ENCODE measurements around the gene ERICH4.
A peak's percentile ranks its signal among the peaks of the same experiment; 100 is the strongest.

The ERICH4 gene

DNA sequence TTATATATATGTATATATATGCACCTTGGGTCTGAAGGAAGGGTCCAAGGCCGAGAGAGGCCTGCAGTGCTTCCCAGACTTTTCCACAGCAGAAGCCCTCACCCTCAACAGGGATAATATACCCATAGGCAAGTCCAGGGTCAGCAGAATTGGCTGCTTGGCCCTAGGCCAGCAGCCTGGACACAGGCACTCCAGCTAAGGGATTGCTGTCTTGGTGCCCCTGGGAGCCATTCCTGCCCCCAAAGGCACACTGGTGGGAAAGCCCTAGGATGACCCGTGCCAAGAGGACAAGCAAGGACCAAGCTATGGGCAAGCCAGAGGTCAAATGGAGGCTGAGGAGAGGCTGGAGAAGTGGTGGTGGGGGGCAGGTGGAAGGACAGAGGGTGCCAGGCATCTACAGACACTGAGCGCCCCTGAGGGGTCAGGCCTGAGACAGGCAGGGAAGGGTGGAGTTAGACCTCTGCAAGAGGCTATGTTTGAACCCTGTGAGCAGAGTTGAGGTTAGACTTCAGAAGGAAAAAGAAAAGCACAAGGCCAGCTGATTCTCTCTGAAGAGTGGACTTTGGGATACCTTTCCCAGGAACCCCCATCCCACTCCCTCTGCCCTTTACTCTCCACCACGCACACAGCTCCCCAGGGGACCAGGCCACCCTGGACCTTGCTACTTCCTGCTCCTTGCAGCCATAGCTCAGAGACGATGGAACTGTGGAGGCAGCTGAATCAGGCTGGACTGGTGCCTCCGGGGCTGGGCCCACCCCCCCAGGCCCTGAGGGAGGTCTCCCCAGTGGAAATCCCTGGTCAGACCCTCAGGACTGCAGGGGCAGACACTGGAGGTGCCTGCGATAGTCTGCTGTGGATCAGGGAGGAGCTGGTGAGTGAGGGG, at the start of gene ERICH4:
Gene ERICH4, plus strand, starts transcription at position 684 of the 883 bp plus-strand sequence. Its CDS starts 14 bp downstream, at position 698.
- no peak within 1 kb of the TSS for H3K4me3 ChIP-seq (ENCODE audit: low read length)
- peaks cover 2% of the 10 kb centered on the region for H3K36me3 ChIP-seq (ENCODE audit: control insufficient read depth, insufficient read depth, low read length)
- no peaks in the 10 kb centered on the region for H3K27me3 ChIP-seq (ENCODE audit: control insufficient read depth, insufficient read depth, low read length)
- no peak within 1 kb of the TSS for H3K27ac ChIP-seq (ENCODE audit: low read depth, low read length)
- H3K4me1 ChIP-seq (ENCODE audit: control insufficient read depth, insufficient read depth, low read length), result peaks cover 7% of the 10 kb centered on the region
- no peak within 1 kb of the TSS for H3K9ac ChIP-seq (ENCODE audit: low read length)

- no peak overlapping the region for H3K9ac ChIP-seq (ENCODE audit: low read length)
- H3K36me3 ChIP-seq (ENCODE audit: control insufficient read depth, insufficient read depth, low read length), result peaks cover 14% of the 10 kb centered on the region
- H3K27me3 ChIP-seq (ENCODE audit: control insufficient read depth, insufficient read depth, low read length), result no peaks in the 10 kb centered on the region
- no peak overlapping the region for H3K4me3 ChIP-seq (ENCODE audit: low read length)
- H3K27ac ChIP-seq (ENCODE audit: low read depth, low read length), result no peak overlapping the region
- H3K4me1 ChIP-seq (ENCODE audit: control insufficient read depth, insufficient read depth, low read length), result peaks cover 9% of the 10 kb centered on the region
Measured at GRCh38 chr19:41395355-41395754, 47.6 kb upstream of the ERICH4 start.

DNA sequence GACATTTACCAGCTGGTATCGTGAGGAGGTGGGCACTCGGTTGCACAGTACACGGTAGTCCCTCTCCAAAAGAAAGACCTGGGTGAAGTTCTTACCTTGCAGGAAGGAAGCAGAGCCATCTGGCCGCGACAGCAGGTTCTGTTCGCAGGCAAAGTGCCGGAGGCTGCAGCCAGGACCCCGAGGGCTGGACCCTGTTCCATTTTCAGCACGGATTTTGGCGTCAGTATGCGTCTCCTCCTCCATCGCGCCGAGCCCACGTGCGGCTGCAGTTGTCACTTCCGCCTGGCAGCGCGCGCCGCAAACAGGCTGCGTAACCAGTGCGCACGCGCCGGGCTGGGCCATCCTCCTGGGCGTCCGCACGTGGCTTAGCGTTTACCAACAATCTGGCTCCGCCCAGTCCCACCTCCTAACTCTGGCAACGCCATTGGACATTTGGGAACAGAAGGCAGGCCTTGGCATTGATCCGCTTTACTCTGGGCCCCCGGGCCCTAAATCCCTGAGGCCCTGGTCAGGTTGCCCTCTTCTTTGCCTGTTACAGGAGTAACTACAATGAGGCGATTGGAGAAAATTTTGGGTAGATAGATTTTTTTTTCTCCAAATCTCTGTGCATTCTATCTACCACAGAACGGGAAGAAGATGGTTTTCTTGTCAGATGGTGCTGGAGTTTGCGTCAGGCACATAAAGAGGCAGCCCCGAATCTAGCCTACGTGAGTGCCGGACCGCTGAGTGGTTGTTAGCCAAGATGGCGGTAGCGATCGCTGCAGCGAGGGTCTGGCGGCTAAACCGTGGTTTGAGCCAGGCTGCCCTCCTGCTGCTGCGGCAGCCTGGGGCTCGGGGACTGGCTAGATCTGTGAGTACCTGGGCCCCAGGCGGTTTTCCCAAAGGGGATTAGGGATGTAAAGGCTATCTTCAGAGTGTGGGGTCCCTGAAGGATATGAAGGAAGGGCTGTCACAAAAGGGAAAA, 45.6 kb upstream of the ERICH4 start, which contains the start of the genes BCKDHA and EXOSC5:
Gene BCKDHA, plus strand, starts transcription at position 733 of the 964 bp plus-strand sequence. Its CDS starts 10 bp downstream, at position 743.
Gene EXOSC5, minus strand, starts transcription at position 274 of the 964 bp plus-strand sequence. Its CDS starts 31 bp downstream, at position 243.
- Histone ChIP-seq H3K27ac (ENCODE audit: low read depth, low read length) (peak within 1 kb of the TSS; percentile 96), H3K4me1 (ENCODE audit: control insufficient read depth, insufficient read depth, low read length) (peaks cover 9% of the 10 kb centered on the region), H3K4me3 (ENCODE audit: low read length) (peak within 1 kb of the TSS; percentile 99), H3K9ac (ENCODE audit: low read length) (peak within 1 kb of the TSS; percentile 98), H3K27me3 (ENCODE audit: control insufficient read depth, insufficient read depth, low read length) (no peaks in the 10 kb centered on the region), H3K36me3 (ENCODE audit: control insufficient read depth, insufficient read depth, low read length) (no peaks in the 10 kb centered on the region)

DNA sequence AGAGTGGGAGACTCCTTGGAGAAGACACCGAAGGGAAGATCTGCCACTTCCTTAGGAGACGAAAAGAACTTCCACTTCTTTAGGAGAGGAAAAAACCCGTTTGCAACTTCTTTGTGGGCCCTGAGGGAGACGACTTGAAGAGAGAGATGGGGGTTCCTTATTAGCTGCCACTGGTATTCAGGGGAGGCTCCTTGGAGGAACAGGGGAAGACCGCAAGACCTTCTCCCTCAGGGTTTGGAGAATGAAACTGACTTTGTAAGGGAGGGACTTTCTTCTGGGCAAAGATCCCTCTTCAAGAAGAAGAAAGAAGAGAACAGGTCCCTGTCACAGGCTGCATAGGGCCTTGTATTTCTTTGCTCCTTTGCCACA, 44.9 kb upstream of the ERICH4 start:
- Histone ChIP-seq H3K4me3 (ENCODE audit: low read length) (peak overlapping the region; percentile 99), H3K27ac (ENCODE audit: low read depth, low read length) (peak overlapping the region; percentile 96), H3K36me3 (ENCODE audit: control insufficient read depth, insufficient read depth, low read length) (no peaks in the 10 kb centered on the region), H3K4me1 (ENCODE audit: control insufficient read depth, insufficient read depth, low read length) (peaks cover 9% of the 10 kb centered on the region), H3K27me3 (ENCODE audit: control insufficient read depth, insufficient read depth, low read length) (no peaks in the 10 kb centered on the region), H3K9ac (ENCODE audit: low read length) (peak overlapping the region; percentile 98)

DNA sequence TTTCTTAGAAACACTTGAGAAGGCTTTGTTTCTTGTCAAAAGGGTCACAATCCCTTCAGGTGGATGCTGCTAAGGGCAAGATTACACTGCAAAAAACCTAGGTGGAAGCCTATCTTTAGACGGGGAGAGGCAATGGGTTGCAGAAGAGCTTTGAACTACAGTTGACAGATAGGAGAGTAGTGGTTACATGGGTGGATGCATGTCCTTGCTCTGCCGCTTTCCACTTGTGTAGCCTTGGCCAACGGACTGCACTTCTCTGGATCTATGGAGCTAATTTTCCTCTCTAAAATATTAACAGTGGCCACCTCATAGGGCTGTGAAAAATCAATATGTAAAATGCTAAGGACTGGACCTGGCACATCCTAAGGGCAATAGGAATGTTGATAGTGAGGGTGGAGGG, 44.4 kb upstream of the ERICH4 start:
- no peak overlapping the region for H3K27ac ChIP-seq (ENCODE audit: low read depth, low read length)
- H3K4me1 ChIP-seq (ENCODE audit: control insufficient read depth, insufficient read depth, low read length), result peaks cover 9% of the 10 kb centered on the region
- H3K36me3 ChIP-seq (ENCODE audit: control insufficient read depth, insufficient read depth, low read length), result no peaks in the 10 kb centered on the region
- H3K4me3 ChIP-seq (ENCODE audit: low read length), result peak overlapping the region; percentile 99
- no peaks in the 10 kb centered on the region for H3K27me3 ChIP-seq (ENCODE audit: control insufficient read depth, insufficient read depth, low read length)
- H3K9ac ChIP-seq (ENCODE audit: low read length), result no peak overlapping the region

DNA sequence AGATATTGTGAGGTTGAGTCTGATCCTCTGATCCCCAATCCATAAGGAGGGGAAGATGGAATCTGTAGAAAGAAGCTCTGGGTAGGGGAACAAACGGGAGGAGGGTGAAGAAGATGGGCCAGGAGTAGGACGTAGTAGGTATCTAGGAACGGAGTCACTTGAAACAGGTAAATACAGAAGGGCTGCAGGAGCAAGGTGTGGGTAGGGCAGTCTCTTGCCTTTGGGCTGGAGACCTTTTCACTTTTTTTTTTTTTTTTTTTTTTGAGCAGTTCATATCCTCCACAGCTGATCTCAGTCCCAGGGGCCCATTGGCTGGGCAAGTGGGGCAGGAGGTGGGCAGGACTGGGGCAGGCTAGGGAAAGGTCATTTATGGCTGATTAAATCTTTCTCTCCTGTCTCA, 43.9 kb upstream of the ERICH4 start:
- H3K9ac ChIP-seq (ENCODE audit: low read length), result no peak overlapping the region
- peaks cover 9% of the 10 kb centered on the region for H3K4me1 ChIP-seq (ENCODE audit: control insufficient read depth, insufficient read depth, low read length)
- H3K27me3 ChIP-seq (ENCODE audit: control insufficient read depth, insufficient read depth, low read length), result no peaks in the 10 kb centered on the region
- no peaks in the 10 kb centered on the region for H3K36me3 ChIP-seq (ENCODE audit: control insufficient read depth, insufficient read depth, low read length)
- no peak overlapping the region for H3K4me3 ChIP-seq (ENCODE audit: low read length)
- H3K27ac ChIP-seq (ENCODE audit: low read depth, low read length), result no peak overlapping the region

- H3K4me3 ChIP-seq (ENCODE audit: low read length), result no peak overlapping the region
- no peaks in the 10 kb centered on the region for H3K27me3 ChIP-seq (ENCODE audit: control insufficient read depth, insufficient read depth, low read length)
- no peak overlapping the region for H3K27ac ChIP-seq (ENCODE audit: low read depth, low read length)
- H3K4me1 ChIP-seq (ENCODE audit: control insufficient read depth, insufficient read depth, low read length), result peaks cover 9% of the 10 kb centered on the region
- H3K9ac ChIP-seq (ENCODE audit: low read length), result no peak overlapping the region
- no peaks in the 10 kb centered on the region for H3K36me3 ChIP-seq (ENCODE audit: control insufficient read depth, insufficient read depth, low read length)
Measured at GRCh38 chr19:41399525-41399924, 43.4 kb upstream of the ERICH4 start.

DNA sequence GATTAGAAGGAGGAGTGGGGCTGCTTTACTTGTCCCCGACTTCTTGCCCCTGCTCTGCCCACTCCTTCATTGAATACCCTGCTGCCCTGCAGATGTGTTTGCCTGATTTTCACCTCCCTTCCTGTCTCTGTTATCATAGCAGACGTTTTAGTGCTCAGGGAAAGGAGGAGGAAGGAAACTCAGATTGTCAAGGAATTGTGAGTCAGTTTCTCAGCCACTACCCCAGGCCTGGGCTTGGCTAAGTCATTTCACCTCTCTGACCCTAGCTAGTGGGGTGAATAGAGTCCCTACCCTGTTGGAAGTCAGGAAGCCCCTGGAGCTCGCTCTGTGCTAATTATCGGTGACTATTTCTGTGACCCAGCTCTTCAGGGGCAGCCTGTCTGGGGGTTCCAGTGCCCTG, 41.5 kb upstream of the ERICH4 start:
- Histone ChIP-seq H3K27ac (ENCODE audit: low read depth, low read length) (no peak overlapping the region), H3K27me3 (ENCODE audit: control insufficient read depth, insufficient read depth, low read length) (no peaks in the 10 kb centered on the region), H3K9ac (ENCODE audit: low read length) (no peak overlapping the region), H3K4me1 (ENCODE audit: control insufficient read depth, insufficient read depth, low read length) (peaks cover 7% of the 10 kb centered on the region), H3K4me3 (ENCODE audit: low read length) (no peak overlapping the region), H3K36me3 (ENCODE audit: control insufficient read depth, insufficient read depth, low read length) (no peaks in the 10 kb centered on the region)

GRCh38 chr19:41402010-41402409, 40.9 kb upstream of the ERICH4 start:
- no peaks in the 10 kb centered on the region for H3K36me3 ChIP-seq (ENCODE audit: control insufficient read depth, insufficient read depth, low read length)
- peaks cover 6% of the 10 kb centered on the region for H3K4me1 ChIP-seq (ENCODE audit: control insufficient read depth, insufficient read depth, low read length)
- H3K27ac ChIP-seq (ENCODE audit: low read depth, low read length), result no peak overlapping the region
- no peaks in the 10 kb centered on the region for H3K27me3 ChIP-seq (ENCODE audit: control insufficient read depth, insufficient read depth, low read length)
- no peak overlapping the region for H3K9ac ChIP-seq (ENCODE audit: low read length)
- no peak overlapping the region for H3K4me3 ChIP-seq (ENCODE audit: low read length)

DNA sequence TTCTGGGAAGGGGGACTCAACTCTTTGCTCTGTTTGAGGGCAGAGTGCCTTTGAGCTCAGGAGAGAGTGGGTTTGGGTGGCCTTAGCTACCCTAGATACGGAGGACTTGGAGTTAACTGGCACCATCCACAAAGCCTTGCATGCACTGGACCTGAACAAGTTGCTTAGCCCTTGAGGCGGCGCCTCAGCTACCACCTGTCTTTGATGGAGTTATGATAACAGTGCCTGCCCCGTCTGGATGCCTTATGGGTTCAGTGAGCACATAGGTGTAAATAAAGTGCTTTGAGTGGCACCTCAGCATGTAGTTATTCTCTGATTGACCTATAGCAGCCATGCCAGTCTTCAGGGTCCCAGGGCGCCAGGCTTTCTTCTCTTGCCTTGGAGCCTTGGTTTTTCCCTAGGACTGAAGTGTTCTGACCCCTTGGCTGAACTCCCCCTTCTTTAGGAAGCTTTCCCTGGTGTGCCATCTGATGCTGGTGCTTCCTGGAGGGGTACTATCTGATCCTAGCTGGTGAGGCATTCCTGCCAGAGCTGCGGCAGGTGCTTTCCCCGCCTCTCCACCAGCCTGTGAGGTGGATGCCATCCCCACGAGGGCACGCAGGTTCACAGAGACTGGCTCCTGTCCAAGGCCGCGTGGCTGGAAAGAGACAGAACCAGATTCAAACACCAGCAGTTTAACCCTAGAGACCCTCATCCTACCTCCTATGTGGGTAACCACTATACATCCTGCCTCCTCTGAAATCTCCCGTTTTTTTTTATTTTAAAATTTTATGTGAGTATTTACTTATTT, 39.6 kb upstream of the ERICH4 start:
- no peaks in the 10 kb centered on the region for H3K27me3 ChIP-seq (ENCODE audit: control insufficient read depth, insufficient read depth, low read length)
- no peak overlapping the region for H3K4me3 ChIP-seq (ENCODE audit: low read length)
- no peaks in the 10 kb centered on the region for H3K36me3 ChIP-seq (ENCODE audit: control insufficient read depth, insufficient read depth, low read length)
- H3K9ac ChIP-seq (ENCODE audit: low read length), result no peak overlapping the region
- peaks cover 5% of the 10 kb centered on the region for H3K4me1 ChIP-seq (ENCODE audit: control insufficient read depth, insufficient read depth, low read length)
- no peak overlapping the region for H3K27ac ChIP-seq (ENCODE audit: low read depth, low read length)

GRCh38 chr19:41405776-41406175, 37.2 kb upstream of the ERICH4 start:
- Histone ChIP-seq H3K27me3 (ENCODE audit: control insufficient read depth, insufficient read depth, low read length) (no peaks in the 10 kb centered on the region), H3K27ac (ENCODE audit: low read depth, low read length) (no peak overlapping the region), H3K4me3 (ENCODE audit: low read length) (no peak overlapping the region), H3K9ac (ENCODE audit: low read length) (no peak overlapping the region), H3K36me3 (ENCODE audit: control insufficient read depth, insufficient read depth, low read length) (no peaks in the 10 kb centered on the region), H3K4me1 (ENCODE audit: control insufficient read depth, insufficient read depth, low read length) (no peaks in the 10 kb centered on the region)
